BJ (cell line): ENCODE data around the gene RGMB. TPM values are rescaled to one million over a fixed set of nuclear protein-coding genes. Genes with fewer than 3 reads are reported as not detected.

Experiments used
- CTCF ChIA-PET: fragments of 350-600 bp; formaldehyde crosslinking; extraction: SDS; loops from one replicate; lab custom pipeline; 2021; ENCODE audit warnings: antibody characterized with exemption, inconsistent platforms; lab: Yijun Ruan, JAX
- POLR2A ChIA-PET: fragments of 300-600 bp; sonication (Branson Sonifier 250); formaldehyde crosslinking; extraction: SDS; loops from one replicate; lab custom pipeline; 2021; ENCODE audit warnings: antibody characterized with exemption; lab: Charles Lee
- DNase-seq: peaks from one replicate; pipeline ENCODE4 v3.0.0-alpha.2; 2011; ENCODE audit warnings: low read depth
- H3K27me3 ChIP-seq: 2 replicates; pipeline ENCODE4 v1.6.0; 2011; ENCODE audit warnings: low read length; ENCODE audit not compliant: control insufficient read depth, insufficient read depth
- H3K36me3 ChIP-seq: 2 replicates; pipeline ENCODE4 v1.5.1; 2011; ENCODE audit warnings: low read length; ENCODE audit not compliant: control insufficient read depth, insufficient read depth
- H3K4me3 ChIP-seq: 2 replicates; pipeline ENCODE4 v1.5.1; 2011; ENCODE audit warnings: low read depth, mild to moderate bottlenecking, control low read depth, low read length
- CTCF ChIP-seq: IDR thresholded peaks from 2 replicates; pipeline ENCODE4 v1.5.1; 2011; ENCODE audit warnings: low read depth, mild to moderate bottlenecking, control low read depth, inconsistent platforms, low read length, moderate library complexity; ENCODE audit not compliant: insufficient read depth
- polyA plus RNA-seq: library from polyadenylated mRNA; depleted of rRNA; stranded (reverse); fragments of >200 nt; gene quantifications from 2 replicates; pipeline ENCODE4 v1.2.3, GENCODE V29; 2011

The RGMB gene
- polyA plus RNA-seq, 1 experiment = 89.7 TPM

GRCh38 chr5:98807806-98808205 is 34.3 kb downstream of the RGMB start:
- POLR2A ChIA-PET = no interaction called here
- CTCF ChIA-PET = no interaction called here
- H3K36me3 ChIP-seq = no peaks in the 10 kb centered on the region
- no peak overlapping the region for H3K4me3 ChIP-seq
- TF ChIP-seq CTCF = no peak
- H3K27me3 ChIP-seq = no peaks in the 10 kb centered on the region
- no peak for DNase-seq

- Histone ChIP-seq H3K36me3 (no peaks in the 10 kb centered on the region), H3K27me3 (no peaks in the 10 kb centered on the region), H3K4me3 (no peak overlapping the region)
- no peak for DNase-seq
- TF ChIP-seq CTCF = no peak
- ChIA-PET CTCF (interaction anchor here (1.2 kb wide), 1 partner anchor 14 kb away, joined by 3 read pairs; no protein-coding TSS in a partner anchor), POLR2A (no interaction called here)
Measured at GRCh38 chr5:98810206-98810605, 36.7 kb downstream of the RGMB start.

GRCh38 chr5:98813755-98814154 is 40.3 kb downstream of the RGMB start:
- TF ChIP-seq CTCF = no peak
- no peak overlapping the region for H3K4me3 ChIP-seq
- no peaks in the 10 kb centered on the region for H3K27me3 ChIP-seq
- CTCF ChIA-PET = interaction anchor here (0.7 to 1.5 kb wide), 2 partner anchors 13 to 26 kb away, joined by 3 read pairs; no protein-coding TSS in a partner anchor
- no peak for DNase-seq
- H3K36me3 ChIP-seq = no peaks in the 10 kb centered on the region
- POLR2A ChIA-PET = no interaction called here

GRCh38 chr5:98816582-98817222 is 43.2 kb downstream of the RGMB start:
- Histone ChIP-seq H3K27me3 (no peaks in the 10 kb centered on the region), H3K4me3 (no peak overlapping the region), H3K36me3 (no peaks in the 10 kb centered on the region)
- TF ChIP-seq CTCF = no peak
- ChIA-PET CTCF (interaction anchor here (0.6 to 0.7 kb wide), 3 partner anchors 19 to 1239 kb away, joined by 3 read pairs; no protein-coding TSS in a partner anchor), POLR2A (no interaction called here)
- DNase-seq = no peak

- no peak for DNase-seq
- Histone ChIP-seq H3K27me3 (no peaks in the 10 kb centered on the region), H3K4me3 (no peak overlapping the region), H3K36me3 (no peaks in the 10 kb centered on the region)
- ChIA-PET CTCF (interaction anchor here (0.6 to 0.9 kb wide), 4 partner anchors 12 to 1723 kb away, joined by 3 to 4 read pairs (median 3); no protein-coding TSS in a partner anchor), POLR2A (no interaction called here)
- no peak for TF ChIP-seq CTCF
Measured at GRCh38 chr5:98825582-98826375, 52.3 kb downstream of the RGMB start.
